Stimulated activated effector memory CD8-positive, alpha-beta T cell treated with anti-CD3 and anti-CD28 coated beads, Interleukin-12 subunit alpha, Interleukin-12 subunit beta, amount 100 ng/mL, for 72 hours (primary cell): ENCODE measurements around the gene MIEF2.
"Not testable (repeated sequence)": the region's sequence is repeated elsewhere in the genome, so short reads cannot be mapped to it uniquely, and the experiment has no call there.

Experiments
- ATAC-seq: fragments of 150-1000 bp; cut with Tn5 transposase; 2 replicates; pipeline ENCODE4 v1.10.0; 2021
- DNase-seq, 2 donors: peaks; one replicate each; pipeline ENCODE4 v3.0.0; 2021 to 2022; ENCODE audit warnings: low spot score in 2 of 2
- H3K27ac Mint-ChIP-seq: one replicate; pipeline ENCODE4 v1.8.0; 2022; ENCODE audit warnings: mild to moderate bottlenecking, mixed read lengths
- H3K36me3 Mint-ChIP-seq: one replicate; pipeline ENCODE4 v1.8.0; 2022; ENCODE audit warnings: mild to moderate bottlenecking, mixed read lengths
- H3K4me1 Mint-ChIP-seq: one replicate; pipeline ENCODE4 v1.8.0; 2022; ENCODE audit warnings: mixed read lengths
- H3K4me3 Mint-ChIP-seq: one replicate; pipeline ENCODE4 v1.8.0; 2022; ENCODE audit warnings: mild to moderate bottlenecking, mixed read lengths
- H3K9me3 Mint-ChIP-seq: one replicate; pipeline ENCODE4 v1.8.0; 2022; ENCODE audit warnings: mixed read lengths

Gene MIEF2

GRCh38 chr17:18280766-18281371, 20.4 kb downstream of the MIEF2 start:
- Mint-ChIP-seq H3K4me3 (no peak overlapping the region), H3K4me1 (no peaks in the 10 kb centered on the region), H3K9me3 (no peaks in the 10 kb centered on the region), H3K27ac (no peak overlapping the region), H3K36me3 (peaks cover 100% of the 10 kb centered on the region)
- DNase-seq (no peak), ATAC-seq (no peak)

GRCh38 chr17:18281788-18282187, 21.3 kb downstream of the MIEF2 start:
- no peak for DNase-seq
- ATAC-seq: no peak
- Mint-ChIP-seq H3K9me3 (no peaks in the 10 kb centered on the region), H3K4me1 (no peaks in the 10 kb centered on the region), H3K27ac (no peak overlapping the region), H3K36me3 (peaks cover 100% of the 10 kb centered on the region), H3K4me3 (no peak overlapping the region)

- H3K36me3 Mint-ChIP-seq: peaks cover 100% of the 10 kb centered on the region
Measured at GRCh38 chr17:18285296-18285695, 24.8 kb downstream of the MIEF2 start.

DNA sequence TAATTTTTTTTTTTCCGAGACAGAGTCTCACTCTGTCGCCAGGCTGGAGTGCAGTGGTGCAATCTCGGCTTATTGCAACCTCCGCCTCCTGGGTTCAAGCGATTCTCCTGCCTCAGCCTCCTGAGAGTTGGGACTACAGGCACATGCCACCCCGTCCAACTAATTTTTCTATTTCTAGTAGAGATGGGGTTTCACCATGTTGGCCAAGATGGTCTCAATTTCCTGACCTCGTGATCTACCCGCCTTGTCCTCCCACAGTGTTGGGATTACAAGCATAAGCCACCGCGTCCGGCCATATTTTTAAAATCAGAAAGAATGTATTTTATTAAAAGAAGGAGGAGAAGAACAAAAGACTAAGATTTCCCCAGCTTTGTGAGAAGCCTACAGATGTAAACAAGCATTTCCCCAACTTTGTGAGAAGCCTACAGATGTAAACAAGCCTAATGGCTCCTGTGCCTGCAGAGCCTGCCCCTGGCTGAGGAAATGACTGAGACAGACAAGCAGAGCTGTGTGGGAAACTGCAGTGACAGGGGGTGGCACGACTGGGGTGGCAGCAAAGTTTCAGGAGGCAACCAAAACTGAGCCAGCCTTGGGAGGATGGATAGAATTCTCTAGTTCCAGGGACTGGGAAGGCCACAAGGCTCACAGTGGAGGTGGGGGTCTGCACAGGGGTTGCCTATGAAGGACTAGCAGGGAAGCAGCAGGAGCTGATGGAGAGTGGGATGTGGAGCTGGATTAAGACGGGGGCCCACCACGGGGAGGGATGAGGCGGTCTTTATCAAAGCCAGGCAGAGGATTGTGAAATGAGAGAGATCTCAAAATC, 31.5 kb downstream of the MIEF2 start:
- DNase-seq: no peak
- H3K27ac Mint-ChIP-seq: peak overlapping the region; percentile 82
- H3K4me1 Mint-ChIP-seq: no peaks in the 10 kb centered on the region
- ATAC-seq: no peak
- H3K9me3 Mint-ChIP-seq: no peaks in the 10 kb centered on the region
- H3K36me3 Mint-ChIP-seq: peaks cover 100% of the 10 kb centered on the region
- H3K4me3 Mint-ChIP-seq: no peak overlapping the region

More at GRCh38 chr17:18285296-18285695, 24.8 kb downstream of the MIEF2 start:
- Mint-ChIP-seq H3K4me3 (no peak overlapping the region), H3K9me3 (no peaks in the 10 kb centered on the region), H3K27ac (no peak overlapping the region), H3K4me1 (no peaks in the 10 kb centered on the region)
- DNase-seq: no peak
- no peak for ATAC-seq

DNA sequence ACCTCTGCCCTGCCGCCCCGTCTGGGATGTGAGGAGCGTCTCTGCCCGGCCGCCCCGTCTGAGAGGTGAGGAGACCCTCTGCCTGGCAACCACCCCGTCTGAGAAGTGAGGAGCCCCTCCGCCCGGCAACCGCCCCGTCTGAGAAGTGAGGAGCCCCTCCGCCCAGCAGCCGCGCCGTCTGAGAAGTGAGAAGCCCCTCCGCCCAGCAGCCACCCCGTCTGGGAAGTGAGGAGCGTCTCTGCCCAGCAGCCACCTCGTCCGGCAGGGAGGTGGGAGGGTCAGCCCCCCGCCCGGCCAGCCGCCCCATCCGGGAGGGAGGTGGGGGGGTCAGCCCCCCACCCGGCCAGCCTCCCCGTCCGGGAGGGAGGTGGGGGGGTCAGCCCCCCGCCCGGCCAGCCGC, 37.6 kb downstream of the MIEF2 start:
- not testable (repeated sequence) for H3K27ac Mint-ChIP-seq, ATAC-seq, H3K9me3 Mint-ChIP-seq, H3K4me3 Mint-ChIP-seq, DNase-seq, H3K4me1 Mint-ChIP-seq
- H3K36me3 Mint-ChIP-seq: peaks cover 89% of the 10 kb centered on the region

- Mint-ChIP-seq H3K4me3 (no peak overlapping the region), H3K9me3 (no peaks in the 10 kb centered on the region), H3K36me3 (peaks cover 89% of the 10 kb centered on the region), H3K4me1 (no peaks in the 10 kb centered on the region), H3K27ac (peak overlapping the region; percentile 63)
- DNase-seq: no peak
- ATAC-seq: no peak
Measured at GRCh38 chr17:18300725-18301480, 40.4 kb downstream of the MIEF2 start.

- not testable (repeated sequence) for H3K4me3 Mint-ChIP-seq, ATAC-seq, DNase-seq, H3K27ac Mint-ChIP-seq, H3K4me1 Mint-ChIP-seq, H3K9me3 Mint-ChIP-seq
- peaks cover 97% of the 10 kb centered on the region for H3K36me3 Mint-ChIP-seq
Measured at GRCh38 chr17:18303206-18303605, 42.7 kb downstream of the MIEF2 start.

GRCh38 chr17:18309202-18309601, 48.7 kb downstream of the MIEF2 start:
- no peaks in the 10 kb centered on the region for H3K9me3 Mint-ChIP-seq
- H3K4me3 Mint-ChIP-seq: no peak overlapping the region
- no peak for DNase-seq
- no peak for ATAC-seq
- H3K36me3 Mint-ChIP-seq: peaks cover 100% of the 10 kb centered on the region
- H3K27ac Mint-ChIP-seq: no peak overlapping the region
- peaks cover 36% of the 10 kb centered on the region for H3K4me1 Mint-ChIP-seq

GRCh38 chr17:18314059-18314730, 53.7 kb downstream of the MIEF2 start:
- DNase-seq (no peak), ATAC-seq (peak; percentile 19)
- H3K4me1 Mint-ChIP-seq: peaks cover 73% of the 10 kb centered on the region
- H3K36me3 Mint-ChIP-seq: peaks cover 84% of the 10 kb centered on the region
- peak overlapping the region; percentile 95 for H3K27ac Mint-ChIP-seq
- peak overlapping the region; percentile 82 for H3K4me3 Mint-ChIP-seq
- H3K9me3 Mint-ChIP-seq: no peaks in the 10 kb centered on the region

DNA sequence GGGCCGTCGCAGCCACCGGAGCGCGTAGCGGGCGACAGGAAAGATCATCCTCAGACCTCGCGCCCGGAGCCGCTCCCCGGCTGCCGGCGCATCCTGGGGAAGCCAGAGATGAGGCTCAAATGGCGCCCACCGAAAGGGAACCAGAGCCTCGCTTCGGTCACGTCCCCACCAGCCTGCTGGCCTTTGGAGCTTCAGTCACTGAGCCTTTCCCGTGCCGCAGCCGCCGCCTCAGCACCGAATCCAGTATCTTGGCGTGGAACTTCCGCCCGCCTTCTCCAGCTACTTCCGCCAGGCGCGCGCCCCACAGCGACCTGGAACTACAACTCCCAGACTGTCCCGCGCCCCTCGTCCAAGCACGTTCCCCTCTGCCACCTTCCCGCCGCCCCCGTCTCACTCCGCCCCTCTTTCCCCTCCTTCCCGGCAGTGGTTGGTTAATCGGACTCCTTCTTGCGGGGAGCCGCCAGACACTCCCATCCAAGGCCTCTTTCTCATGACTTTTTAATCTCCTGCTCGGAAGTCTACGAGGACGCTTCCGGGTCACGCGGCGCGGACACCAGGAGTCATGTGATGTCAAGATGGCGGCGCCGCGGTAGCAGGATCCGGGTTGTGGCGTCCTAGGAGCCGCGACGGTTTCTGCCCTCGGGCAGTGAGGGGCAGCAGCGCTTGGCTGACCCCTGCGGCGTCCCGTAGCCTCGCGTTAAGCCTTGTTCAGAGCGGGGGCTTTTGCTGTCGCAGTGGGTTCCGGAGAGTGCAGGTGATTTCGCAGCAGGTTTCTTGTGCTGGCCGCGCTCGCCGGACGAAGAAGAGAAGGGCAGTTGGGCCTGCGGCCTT, 54.5 kb downstream of the MIEF2 start, which contains the start of the genes SMCR8 and TOP3A:
Gene SMCR8, plus strand, starts transcription at position 563 of the 831 bp plus-strand sequence. CDS start 497 bp downstream, outside the sequence.
Gene TOP3A, minus strand, starts transcription at position 264 of the 831 bp plus-strand sequence. Its CDS starts 216 bp downstream, at position 48.
- ATAC-seq (peak; percentile 95), DNase-seq (peak; percentile 85 to 97)
- peaks cover 84% of the 10 kb centered on the region for H3K36me3 Mint-ChIP-seq
- H3K4me1 Mint-ChIP-seq: peaks cover 81% of the 10 kb centered on the region
- peak within 1 kb of the TSS; percentile 95 for H3K27ac Mint-ChIP-seq
- H3K4me3 Mint-ChIP-seq: peak within 1 kb of the TSS; percentile 82
- H3K9me3 Mint-ChIP-seq: no peaks in the 10 kb centered on the region

- ATAC-seq: peak; percentile 1
- peaks cover 84% of the 10 kb centered on the region for H3K36me3 Mint-ChIP-seq
Measured at GRCh38 chr17:18315562-18315922, 55.1 kb downstream of the MIEF2 start.

DNA sequence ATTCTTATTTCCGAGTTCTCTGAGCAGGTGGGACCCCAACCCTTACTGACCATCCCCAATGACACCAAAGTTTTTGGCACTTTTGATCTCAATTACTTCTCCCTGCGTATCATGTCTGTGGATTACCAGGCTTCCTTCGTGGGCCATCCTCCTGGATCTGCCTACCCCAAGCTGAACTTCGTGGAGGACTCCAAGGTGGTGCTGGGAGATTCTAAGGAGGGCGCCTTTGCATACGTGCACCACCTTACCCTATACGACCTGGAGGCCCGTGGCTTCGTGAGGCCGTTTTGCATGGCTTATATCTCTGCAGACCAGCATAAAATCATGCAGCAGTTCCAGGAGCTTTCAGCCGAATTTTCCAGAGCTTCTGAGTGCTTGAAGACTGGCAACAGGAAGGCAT, 55.5 kb downstream of the MIEF2 start:
- ATAC-seq (no peak), DNase-seq (no peak)
- H3K4me3 Mint-ChIP-seq: peak overlapping the region; percentile 82
- no peaks in the 10 kb centered on the region for H3K9me3 Mint-ChIP-seq
- H3K4me1 Mint-ChIP-seq: peaks cover 82% of the 10 kb centered on the region
- H3K36me3 Mint-ChIP-seq: peaks cover 84% of the 10 kb centered on the region
- peak overlapping the region; percentile 95 for H3K27ac Mint-ChIP-seq

More at GRCh38 chr17:18315562-18315922, 55.1 kb downstream of the MIEF2 start:
- Mint-ChIP-seq H3K9me3 (no peaks in the 10 kb centered on the region), H3K27ac (peak overlapping the region; percentile 95), H3K4me3 (peak overlapping the region; percentile 82), H3K4me1 (peaks cover 81% of the 10 kb centered on the region)
- DNase-seq: no peak
